Measurements from ENCODE around the gene NFIX. TPM values are rescaled to one million over a fixed set of nuclear protein-coding genes. Genes with fewer than 3 reads are reported as not detected.

Gene NFIX
- total and polyA plus RNA-seq, 2 of the 13 experiments (the other 11 are each of a cell fraction or from before 2014, with no cell fraction given): 3.4 to 5.4 TPM

DNA sequence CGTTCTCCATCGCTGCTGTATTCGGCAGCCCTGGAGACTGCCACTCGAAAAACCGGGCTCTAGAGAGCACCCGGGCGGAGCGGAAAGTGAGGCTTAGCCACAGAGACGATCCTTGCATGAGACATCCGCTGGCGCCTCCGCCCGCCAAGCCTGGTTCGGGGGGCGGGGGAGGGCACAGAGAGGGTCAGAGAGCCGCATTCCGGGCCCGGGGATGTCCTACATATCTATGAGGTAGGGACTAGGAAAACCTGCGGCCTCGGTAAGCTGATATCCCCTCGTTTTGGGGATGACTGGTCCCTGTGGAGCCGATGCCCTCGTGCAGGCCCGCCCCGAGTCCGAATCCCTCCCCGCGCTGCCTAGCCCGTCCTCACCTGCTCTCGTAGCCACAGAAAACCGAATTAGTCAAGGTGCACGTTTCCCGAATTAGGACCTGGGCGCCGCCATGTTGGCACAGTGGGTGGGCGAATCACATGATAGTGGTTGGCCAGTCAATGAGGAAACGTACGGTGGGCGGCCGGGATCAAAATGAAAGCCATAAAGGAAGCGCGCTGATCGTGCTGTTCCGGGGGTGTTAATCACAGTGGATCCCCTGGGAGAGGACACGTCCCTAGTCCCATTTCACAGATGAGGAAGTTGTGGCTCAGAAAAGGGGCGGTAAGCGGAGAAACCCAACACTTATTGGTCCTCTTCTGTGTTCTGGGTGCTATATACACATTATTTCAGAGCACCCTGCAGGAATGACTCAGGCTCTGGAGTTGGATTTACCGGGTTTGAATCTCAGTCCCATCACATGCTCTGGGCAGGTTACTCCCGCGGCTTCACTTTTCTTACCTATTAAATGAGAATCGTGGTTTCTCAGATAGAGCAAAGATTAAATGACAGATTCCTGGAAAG lies 121.3 kb downstream of the NFIX start, which contains the start of gene TRMT1 (continued):
- TF ChIP-seq, protein P1, sequence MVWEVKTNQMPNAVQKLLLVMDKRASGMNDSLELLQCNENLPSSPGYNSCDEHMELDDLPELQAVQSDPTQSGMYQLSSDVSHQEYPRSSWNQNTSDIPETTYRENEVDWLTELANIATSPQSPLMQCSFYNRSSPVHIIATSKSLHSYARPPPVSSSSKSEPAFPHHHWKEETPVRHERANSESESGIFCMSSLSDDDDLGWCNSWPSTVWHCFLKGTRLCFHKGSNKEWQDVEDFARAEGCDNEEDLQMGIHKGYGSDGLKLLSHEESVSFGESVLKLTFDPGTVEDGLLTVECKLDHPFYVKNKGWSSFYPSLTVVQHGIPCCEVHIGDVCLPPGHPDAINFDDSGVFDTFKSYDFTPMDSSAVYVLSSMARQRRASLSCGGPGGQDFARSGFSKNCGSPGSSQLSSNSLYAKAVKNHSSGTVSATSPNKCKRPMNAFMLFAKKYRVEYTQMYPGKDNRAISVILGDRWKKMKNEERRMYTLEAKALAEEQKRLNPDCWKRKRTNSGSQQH (CRISPR knock-in tag; IDR thresholded peaks at IDR 0.05; ENCODE audit: low read depth): peak; percentile 99
- TF ChIP-seq NR2C2 (CRISPR knock-in tag; IDR thresholded peaks at IDR 0.05; ENCODE audit: borderline replicate concordance) (peak; percentile 70; the same call in 1 of the 2 replicates), SOX6 (IDR thresholded peaks at IDR 0.05) (no peak), SOX6 (CRISPR knock-in tag; IDR thresholded peaks at IDR 0.05) (peak; percentile 42; the same call in 1 of the 2 replicates), ZMAT3 (CRISPR knock-in tag; conservative IDR thresholded peaks at IDR 0.05) (no peak), HNF4A (CRISPR knock-in tag; IDR thresholded peaks at IDR 0.05) (no peak; the same call in 1 of the 2 replicates), ZKSCAN5 (CRISPR knock-in tag; IDR thresholded peaks at IDR 0.05) (no peak), BRD4 (CRISPR knock-in tag; IDR thresholded peaks at IDR 0.05) (peak; percentile 88; the same call in 1 of the 2 replicates), ISL2 (CRISPR knock-in tag; IDR thresholded peaks at IDR 0.05) (0 out of 2 replicates have a peak, but pooled peaks have one; percentile 34), ZNF614 (CRISPR knock-in tag; IDR thresholded peaks at IDR 0.05; ENCODE audit: borderline replicate concordance) (0 out of 2 replicates have a peak, but pooled peaks have one; percentile 58), YEATS2 (CRISPR knock-in tag; IDR thresholded peaks at IDR 0.05; ENCODE audit: borderline replicate concordance) (peak; percentile 89), CBX5 (CRISPR knock-in tag; IDR thresholded peaks at IDR 0.05; ENCODE audit: borderline replicate concordance) (no peak; the same call in 1 of the 2 replicates), NRL (CRISPR knock-in tag; IDR thresholded peaks at IDR 0.05; ENCODE audit: borderline replicate concordance) (0 out of 2 replicates have a peak, but pooled peaks have one; percentile 37), POLR2A (IDR thresholded peaks at IDR 0.05; ENCODE audit: insufficient read depth in 1 of 2, low read depth in 2 of 2, low read length in 2 of 2) (peak; percentile 57 to 75; a peak in 3 of 4 replicates)
- TF ChIP-seq, protein P2, sequence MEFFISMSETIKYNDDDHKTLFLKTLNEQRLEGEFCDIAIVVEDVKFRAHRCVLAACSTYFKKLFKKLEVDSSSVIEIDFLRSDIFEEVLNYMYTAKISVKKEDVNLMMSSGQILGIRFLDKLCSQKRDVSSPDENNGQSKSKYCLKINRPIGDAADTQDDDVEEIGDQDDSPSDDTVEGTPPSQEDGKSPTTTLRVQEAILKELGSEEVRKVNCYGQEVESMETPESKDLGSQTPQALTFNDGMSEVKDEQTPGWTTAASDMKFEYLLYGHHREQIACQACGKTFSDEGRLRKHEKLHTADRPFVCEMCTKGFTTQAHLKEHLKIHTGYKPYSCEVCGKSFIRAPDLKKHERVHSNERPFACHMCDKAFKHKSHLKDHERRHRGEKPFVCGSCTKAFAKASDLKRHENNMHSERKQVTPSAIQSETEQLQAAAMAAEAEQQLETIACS (CRISPR knock-in tag; IDR thresholded peaks at IDR 0.05): no peak
- TF ChIP-seq, protein P3, sequence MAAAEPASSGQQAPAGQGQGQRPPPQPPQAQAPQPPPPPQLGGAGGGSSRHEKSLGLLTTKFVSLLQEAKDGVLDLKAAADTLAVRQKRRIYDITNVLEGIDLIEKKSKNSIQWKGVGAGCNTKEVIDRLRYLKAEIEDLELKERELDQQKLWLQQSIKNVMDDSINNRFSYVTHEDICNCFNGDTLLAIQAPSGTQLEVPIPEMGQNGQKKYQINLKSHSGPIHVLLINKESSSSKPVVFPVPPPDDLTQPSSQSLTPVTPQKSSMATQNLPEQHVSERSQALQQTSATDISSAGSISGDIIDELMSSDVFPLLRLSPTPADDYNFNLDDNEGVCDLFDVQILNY (CRISPR knock-in tag; conservative IDR thresholded peaks at IDR 0.05): 0 out of 2 replicates have a peak, but pooled peaks have one; percentile 22
- TF ChIP-seq, protein P4, sequence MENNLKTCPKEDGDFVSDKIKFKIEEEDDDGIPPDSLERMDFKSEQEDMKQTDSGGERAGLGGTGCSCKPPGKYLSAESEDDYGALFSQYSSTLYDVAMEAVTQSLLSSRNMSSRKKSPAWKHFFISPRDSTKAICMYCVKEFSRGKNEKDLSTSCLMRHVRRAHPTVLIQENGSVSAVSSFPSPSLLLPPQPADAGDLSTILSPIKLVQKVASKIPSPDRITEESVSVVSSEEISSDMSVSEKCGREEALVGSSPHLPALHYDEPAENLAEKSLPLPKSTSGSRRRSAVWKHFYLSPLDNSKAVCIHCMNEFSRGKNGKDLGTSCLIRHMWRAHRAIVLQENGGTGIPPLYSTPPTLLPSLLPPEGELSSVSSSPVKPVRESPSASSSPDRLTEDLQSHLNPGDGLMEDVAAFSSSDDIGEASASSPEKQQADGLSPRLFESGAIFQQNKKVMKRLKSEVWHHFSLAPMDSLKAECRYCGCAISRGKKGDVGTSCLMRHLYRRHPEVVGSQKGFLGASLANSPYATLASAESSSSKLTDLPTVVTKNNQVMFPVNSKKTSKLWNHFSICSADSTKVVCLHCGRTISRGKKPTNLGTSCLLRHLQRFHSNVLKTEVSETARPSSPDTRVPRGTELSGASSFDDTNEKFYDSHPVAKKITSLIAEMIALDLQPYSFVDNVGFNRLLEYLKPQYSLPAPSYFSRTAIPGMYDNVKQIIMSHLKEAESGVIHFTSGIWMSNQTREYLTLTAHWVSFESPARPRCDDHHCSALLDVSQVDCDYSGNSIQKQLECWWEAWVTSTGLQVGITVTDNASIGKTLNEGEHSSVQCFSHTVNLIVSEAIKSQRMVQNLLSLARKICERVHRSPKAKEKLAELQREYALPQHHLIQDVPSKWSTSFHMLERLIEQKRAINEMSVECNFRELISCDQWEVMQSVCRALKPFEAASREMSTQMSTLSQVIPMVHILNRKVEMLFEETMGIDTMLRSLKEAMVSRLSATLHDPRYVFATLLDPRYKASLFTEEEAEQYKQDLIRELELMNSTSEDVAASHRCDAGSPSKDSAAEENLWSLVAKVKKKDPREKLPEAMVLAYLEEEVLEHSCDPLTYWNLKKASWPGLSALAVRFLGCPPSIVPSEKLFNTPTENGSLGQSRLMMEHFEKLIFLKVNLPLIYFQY (CRISPR knock-in tag; IDR thresholded peaks at IDR 0.05; ENCODE audit: borderline replicate concordance): no peak
- TF ChIP-seq, protein P5, sequence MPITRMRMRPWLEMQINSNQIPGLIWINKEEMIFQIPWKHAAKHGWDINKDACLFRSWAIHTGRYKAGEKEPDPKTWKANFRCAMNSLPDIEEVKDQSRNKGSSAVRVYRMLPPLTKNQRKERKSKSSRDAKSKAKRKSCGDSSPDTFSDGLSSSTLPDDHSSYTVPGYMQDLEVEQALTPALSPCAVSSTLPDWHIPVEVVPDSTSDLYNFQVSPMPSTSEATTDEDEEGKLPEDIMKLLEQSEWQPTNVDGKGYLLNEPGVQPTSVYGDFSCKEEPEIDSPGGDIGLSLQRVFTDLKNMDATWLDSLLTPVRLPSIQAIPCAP (CRISPR knock-in tag; IDR thresholded peaks at IDR 0.05; ENCODE audit: low read depth): no peak
- TF ChIP-seq, protein P6, sequence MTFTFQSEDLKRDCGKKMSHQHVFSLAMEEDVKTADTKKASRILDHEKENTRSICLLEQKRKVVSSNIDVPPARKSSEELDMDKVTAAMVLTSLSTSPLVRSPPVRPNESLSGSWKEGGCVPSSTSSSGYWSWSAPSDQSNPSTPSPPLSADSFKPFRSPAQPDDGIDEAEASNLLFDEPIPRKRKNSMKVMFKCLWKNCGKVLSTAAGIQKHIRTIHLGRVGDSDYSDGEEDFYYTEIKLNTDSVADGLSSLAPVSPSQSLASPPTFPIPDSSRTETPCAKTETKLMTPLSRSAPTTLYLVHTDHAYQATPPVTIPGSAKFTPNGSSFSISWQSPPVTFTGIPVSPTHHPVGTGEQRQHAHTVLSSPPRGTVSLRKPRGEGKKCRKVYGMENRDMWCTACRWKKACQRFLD (CRISPR knock-in tag; IDR thresholded peaks at IDR 0.05; ENCODE audit: borderline replicate concordance): peak; percentile 78; the same call in 1 of the 2 replicates
